Stimulated activated CD8-positive, alpha-beta memory T cell treated with anti-CD3 and anti-CD28 coated beads, Interleukin-7, amount 100 ng/mL, for 48 hours (primary cell): ENCODE measurements around the gene ZSCAN23.

Experiments
- DNase-seq, 2 donors: peaks; one replicate each; pipeline ENCODE4 v3.0.0-alpha.2; 2020; ENCODE audit warnings: low read depth in 1 of 2; ENCODE audit errors: extremely low read depth in 1 of 2

The ZSCAN23 gene

GRCh38 chr6:28383235-28384142, 59.8 kb downstream of the ZSCAN23 start:
- peak; percentile 7 to 10 for DNase-seq
